ENCODE results near the gene PPP2R5C.

The PPP2R5C gene

DNA sequence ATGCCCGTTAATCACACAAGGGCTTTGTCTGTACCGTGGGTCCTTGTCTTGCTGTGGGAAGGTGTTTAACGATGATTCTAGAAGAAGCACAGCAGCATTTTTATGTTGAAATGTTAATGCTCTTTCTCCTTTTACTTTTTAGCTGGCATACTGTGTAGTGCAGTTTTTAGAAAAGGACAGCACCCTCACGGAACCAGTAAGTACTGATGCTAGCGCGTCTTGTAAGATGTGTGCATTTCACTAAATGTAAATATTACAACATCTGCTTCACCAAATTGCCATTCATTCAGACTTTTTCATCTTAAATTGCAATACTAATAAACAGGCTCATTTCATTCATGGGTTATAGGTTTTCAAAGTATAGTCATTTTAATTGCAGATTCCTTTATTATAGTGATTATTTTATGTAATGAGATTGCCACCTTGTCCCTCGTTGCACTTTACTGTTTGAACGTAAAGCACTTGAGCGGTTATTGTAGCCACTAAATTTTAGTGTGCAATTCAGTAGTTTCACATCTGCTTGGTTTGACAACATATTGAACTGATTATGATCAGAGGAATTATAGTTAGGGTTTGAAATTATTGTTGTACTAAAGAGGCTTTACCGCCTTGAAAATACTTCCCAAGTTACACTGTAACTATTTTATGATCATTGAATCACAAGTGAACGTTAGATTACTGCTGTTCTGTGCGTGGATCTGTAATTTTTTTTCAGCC is 133.0 kb downstream of the PPP2R5C start:
- no peak for DNase-seq

DNA sequence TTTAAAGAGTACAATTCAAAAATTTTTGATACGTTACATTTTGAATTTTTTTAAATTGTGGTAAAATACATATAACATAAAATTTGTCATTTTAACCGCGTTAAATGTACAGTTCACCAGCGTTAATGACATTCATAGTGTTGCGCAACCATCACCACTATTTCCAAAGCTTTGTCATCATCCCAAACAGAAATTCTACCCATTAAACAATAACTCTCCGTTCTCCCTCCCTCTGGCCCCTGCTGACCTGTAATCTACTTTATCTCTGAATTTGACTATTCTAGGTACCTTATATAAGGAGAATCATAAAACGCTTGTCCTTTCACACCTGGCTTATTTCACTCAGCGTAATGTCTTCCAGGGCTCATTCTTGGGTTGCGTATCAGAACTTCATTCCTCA is 133.7 kb downstream of the PPP2R5C start:
- DNase-seq, result no peak

DNA sequence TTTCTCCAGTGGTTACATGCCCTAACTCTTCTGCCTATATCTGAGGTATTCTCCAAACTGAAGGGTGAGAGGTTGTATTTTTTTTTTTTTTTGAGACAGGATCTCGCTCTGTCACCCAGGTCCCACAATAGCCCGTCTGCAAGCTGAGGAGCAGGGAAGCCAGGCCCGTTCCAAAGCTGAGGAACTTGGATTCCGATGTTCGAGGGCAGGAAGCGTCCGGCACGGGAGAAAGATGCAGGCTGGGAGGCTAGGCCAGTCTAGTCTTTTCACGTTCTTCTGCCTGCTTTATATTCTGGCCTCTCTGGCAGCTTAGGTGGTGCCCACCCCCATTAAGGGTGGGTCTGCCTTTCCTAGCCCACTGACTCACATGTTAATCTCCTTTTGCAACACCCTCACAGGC is 135.8 kb downstream of the PPP2R5C start:
- no peak for DNase-seq

DNA sequence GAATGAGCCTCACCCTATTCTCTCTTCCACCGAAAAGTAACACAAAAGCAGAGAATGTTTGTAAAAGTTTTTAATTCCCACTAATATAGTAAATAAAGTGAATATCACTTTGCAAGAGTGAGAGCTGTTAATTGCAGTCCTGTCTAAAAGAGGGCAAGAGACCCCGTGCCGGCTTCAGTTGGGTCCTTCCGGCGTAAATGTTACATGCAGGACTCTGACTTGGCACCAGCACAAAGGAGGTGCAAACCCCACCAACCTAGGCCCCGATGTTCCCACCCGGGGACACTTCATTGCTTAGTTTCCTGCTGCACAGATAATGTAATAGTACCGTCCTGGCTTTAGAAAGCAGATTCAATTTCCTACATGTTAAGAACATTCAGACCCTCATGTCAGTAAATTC is 136.9 kb downstream of the PPP2R5C start:
- DNase-seq, result no peak

DNA sequence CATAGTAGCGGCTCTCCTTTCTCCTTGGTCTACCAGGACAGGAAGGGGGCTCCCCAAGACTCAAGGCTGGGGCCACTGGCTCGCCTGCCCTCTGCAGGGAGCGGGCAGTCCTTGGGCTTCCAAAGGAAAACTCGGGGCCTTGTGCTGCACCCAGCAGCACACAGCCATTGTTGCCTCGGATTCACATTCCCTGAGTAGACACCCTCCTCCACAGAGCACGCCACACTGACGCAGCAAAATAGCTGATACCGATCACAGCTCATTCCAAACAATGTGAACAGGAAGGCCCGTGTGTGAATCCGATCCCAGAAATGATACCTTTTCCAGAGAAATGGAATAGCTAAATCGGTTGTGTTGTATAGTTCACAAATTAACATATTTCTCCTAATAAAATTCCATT is 137.8 kb downstream of the PPP2R5C start:
- no peak for DNase-seq

DNA sequence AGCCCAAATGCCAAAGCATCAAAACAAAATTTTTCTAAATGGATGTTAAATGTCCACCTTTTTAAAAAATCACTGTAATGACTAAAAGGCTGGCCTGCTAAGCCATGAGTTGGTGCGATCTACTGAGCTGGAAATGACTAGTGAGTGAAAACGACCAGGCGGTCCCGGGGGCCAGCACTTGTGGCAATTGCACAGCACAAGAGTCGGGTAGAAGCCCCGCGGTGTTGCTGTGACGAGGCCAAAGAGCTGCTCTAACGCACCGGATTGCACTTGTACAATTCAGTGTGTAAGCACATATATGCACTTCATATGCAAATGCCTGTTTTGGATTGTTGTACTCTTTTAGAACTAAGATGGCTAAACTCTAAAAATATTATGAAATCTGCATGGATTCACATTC is 138.7 kb downstream of the PPP2R5C start:
- DNase-seq, result no peak

DNA sequence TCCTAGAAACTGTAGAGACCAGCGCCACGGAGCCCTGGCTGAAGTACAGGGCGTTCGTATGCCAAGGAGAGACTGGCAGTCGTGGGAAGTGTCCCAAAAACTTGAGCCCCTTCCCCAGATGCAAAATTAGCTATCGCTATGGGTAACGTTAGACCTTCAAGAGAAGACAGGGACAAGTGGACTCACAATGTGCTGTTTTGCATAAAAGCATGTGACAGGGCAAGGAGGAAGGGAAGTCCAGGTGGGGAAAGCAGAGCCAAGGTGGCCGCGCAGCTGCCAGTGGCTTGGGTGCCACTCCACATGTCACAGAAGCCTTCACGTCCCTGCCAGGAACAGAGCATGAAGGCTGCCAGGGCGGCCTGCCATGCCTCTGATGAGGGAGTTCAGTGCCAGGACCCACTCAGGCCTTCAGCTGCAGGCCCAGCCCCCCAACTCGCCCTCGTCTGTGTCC is 141.6 kb downstream of the PPP2R5C start:
- DNase-seq, result no peak

DNA sequence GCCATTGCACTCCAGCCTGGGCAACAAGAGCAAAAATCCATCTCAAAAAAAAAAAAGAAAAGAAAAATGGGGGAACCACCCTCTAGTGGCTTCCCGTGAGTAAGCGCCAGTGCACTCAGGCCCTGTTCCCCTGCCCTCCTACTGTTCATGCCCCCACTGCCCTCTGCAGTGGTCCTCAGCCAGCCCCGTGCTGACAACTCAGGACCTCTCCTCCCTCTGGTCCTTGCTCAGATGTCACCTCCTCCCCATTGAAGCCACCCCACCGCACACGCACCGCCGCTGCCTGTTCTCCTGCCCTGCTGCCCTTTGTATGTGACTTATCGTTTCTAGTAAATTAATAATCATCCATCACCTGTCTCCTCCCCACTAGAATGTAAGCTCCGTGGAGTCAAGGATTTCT is 144.1 kb downstream of the PPP2R5C start:
- no peak for DNase-seq

DNA sequence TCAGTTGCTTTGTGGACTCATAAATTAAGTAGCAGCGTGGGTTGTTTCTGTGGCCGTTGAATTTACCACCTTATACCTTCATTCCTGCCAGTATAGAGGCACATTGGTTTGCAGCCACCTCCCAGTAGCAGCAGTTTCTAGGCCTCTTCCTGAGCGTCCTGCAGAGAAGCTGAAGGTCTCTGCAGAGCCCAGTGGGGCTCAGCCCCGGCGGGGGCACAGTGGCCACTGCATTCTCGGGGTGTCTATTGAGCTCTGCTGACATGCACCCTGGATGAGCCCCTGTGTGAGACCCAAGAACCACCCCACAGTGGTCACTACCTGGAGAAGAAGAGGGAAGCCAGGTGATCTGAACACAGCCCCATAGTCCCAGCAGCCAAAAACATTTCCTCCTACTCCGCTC is 145.1 kb downstream of the PPP2R5C start:
- DNase-seq, result no peak

DNA sequence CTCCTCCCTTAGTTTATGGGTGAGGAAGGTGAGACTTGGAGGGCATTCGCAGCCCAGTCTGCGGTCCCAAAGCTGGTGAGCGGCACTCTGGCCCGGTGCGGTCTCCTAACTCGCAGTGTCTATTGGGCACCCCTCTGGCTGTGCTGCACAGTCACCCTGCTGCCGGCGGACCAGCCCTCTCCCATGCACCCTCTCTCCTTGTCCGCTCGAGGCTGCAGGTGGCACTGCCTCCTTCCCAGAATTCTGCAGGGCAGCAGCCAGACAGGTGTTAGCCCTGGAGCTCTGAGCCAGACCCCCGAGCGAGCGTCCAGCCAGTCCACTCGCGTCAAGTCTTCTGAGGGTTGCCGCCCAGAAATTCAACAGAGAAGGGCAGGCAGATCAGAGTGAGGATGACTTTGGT is 146.1 kb downstream of the PPP2R5C start:
- DNase-seq, result no peak

DNA sequence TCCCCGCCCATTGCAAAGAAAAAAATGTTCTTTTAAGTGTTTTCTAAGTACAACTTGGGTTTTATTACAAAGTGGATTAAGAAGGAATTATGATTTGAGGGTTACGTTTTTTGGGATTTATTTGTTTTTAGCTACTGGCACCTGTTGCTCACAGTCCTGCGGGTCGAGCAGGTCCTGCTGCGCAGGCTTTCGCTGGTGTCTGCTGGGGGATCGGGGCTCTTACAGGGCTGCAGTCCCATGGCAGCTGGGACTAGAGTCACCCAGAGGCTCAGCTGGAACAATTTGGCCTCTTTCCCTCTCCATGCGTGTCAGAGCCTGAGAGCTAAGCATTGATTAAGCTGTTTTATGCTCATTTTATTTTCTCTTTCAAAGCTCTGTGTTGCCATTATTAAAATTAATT is 147.3 kb downstream of the PPP2R5C start:
- DNase-seq, result no peak

DNA sequence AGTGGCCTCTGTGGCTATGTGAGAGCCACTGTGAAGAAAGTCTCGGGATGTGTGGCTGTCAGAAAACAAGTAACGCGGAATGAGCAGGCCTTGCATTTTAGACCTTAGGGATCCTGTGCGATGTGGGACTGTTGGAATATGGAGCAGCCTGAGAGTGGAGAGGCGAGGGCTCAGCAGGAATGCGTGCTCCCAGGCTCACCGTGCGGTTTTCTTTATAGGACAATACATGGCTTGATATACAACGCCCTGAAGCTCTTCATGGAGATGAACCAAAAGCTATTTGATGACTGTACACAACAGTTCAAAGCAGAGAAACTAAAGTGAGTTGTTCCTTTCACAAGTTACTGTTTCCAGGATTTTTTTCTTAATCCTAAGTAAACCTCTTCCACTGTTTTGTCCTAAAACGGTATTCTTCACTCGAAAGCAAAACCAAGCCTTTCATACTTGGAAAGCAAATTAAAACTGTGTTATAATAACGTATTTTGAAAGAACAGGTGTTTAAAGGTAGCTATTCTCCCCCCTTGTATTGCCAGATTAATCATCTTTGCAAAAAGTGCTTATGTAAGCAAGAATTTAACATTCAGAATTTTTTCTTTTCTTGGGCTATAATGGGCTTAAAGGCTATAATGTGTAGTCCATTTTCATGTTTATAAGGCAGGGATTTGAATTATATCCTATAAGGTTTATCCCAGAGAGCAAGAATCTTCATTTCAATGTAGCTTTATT is 148.0 kb downstream of the PPP2R5C start:
- DNase-seq, result no peak

DNA sequence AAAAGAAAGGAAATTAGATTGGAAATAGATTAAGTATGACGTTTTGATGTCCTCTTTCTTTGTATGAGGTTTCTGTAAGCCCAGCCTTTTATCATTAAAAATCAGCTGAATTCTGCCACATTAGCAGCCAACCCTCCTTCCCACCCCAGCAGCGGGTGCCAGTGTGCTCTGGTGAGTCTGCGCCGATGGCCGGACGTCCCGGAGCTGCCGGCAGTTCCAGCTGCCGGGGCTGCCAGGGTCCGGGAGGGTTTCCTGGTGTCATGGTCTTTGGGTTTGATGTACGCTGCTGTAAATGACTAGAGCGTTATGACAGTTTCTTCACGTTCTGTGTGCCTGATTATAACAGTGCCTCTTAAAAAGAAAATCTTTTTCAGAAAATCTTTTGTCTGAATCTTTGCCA is 151.3 kb downstream of the PPP2R5C start:
- no peak for DNase-seq

DNA sequence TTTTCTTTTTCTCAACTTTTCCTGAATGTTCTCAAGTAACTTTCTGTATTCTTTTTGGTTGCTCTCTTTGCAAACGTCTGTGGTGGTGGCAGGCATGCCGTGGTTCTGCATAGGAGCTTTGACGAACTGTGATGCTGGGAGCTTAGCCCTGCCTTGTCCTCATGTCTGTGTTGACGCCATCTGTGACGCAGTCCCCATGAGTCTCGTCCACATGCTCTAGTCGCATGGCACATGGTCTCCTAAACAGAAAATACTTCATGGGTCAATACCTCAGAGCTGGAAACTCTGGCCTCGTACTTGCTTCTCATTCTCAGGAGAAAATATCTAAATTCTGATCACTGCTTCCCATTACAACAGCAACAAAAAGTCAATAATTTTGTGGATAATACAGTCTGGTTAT is 152.6 kb downstream of the PPP2R5C start:
- DNase-seq, result no peak

DNA sequence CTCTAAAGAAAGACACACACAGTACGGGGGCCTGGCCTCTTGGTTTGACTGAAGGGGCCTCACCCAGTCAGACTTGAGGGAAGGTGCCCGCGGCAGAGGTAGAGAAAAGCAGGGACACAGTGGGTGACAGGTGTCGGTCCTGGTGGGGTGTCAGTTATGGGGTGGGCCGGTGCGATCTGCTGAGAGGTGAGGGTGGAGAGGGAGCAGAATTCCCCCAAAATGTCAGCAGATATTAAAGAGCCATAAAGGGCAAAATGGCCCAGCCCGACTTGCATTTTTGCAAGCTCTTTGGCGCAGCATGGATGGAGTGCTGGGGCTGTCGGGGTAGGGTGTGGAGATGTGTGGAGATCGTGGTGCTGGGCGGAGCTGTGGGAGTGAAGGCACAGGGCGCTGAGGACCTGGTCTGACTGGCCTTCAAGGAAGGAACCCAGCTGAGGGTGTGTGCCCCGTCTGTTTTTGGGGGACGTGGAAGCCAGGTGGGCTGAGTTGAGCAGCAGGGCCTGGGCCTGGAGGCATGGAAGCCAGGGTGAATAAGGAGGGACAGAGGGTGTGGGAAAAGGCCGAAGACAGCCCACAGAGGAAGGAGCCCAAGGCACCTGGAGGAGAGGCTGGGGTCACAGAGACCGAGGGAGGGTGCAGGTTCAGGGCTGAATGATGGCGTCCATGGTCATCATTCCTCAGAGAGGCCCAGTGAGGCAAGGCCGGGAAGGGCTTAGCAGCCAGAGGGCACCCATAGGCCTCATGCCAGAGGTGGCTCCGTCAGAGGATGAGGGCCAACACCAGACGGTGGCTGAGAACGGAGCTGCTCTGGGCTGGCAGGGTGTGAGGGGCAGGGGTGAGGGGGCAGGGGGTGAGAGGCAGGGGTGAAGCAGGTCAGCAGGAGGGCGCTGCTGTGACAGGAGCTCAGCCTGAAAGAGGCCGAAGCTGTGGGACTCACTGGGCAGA is 154.6 kb downstream of the PPP2R5C start:
- DNase-seq, result no peak

DNA sequence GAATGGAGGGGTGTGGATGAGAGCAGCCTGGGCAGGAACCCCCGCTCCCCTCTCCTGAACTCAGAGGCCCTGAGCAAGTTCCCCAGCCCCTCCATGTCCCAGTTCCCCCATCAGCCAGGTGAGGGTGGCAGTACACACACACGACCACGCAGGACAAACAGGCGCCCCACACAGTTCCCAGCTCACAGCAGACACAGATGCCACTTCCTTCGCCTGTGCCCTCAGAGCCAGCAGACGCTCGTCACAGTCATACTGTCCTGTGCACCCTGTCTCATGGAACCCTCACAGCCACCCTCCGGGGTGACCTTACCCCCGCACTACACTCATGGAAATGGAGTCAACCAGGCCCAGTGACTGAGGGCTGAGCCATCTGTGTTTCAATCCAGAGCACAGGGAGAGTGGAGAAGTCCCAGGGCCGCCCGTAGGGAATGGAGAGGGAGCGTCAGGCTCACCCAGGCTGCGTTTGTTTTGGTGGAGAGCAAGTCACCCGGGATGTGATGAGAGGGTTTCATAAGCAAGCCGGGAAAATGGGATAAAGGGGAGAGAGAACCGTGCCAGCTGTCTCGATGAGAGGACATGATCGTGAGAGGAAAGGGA is 155.4 kb downstream of the PPP2R5C start:
- no peak for DNase-seq

DNA sequence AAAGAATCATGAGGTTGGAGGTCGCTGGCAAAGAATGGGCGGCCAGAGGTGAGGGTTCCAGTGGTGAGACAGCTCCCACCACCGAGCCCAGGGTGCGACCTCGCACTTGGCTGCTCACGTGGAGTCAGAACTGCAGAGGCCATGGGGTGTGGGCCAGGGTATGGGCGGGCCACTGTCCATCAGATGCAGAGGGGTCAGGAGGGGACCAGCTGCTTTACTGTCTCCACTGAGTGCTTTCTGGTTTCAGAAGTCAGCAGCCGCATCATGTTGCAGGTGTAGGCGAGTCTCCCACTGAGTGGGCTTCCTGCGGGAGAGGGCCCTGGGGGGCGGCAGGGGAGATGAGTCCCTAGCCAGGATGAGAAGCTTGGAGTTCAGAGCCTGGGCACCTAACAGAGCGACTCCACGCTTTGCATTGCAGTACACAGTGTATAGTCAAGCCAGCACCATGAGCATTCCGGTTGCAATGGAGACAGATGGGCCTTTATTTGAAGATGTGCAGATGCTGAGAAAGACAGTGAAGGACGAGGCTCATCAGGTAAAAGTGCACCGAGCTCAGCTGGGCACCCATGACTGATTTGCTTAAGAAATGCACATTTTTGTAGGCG is 156.0 kb downstream of the PPP2R5C start:
- no peak for DNase-seq

DNA sequence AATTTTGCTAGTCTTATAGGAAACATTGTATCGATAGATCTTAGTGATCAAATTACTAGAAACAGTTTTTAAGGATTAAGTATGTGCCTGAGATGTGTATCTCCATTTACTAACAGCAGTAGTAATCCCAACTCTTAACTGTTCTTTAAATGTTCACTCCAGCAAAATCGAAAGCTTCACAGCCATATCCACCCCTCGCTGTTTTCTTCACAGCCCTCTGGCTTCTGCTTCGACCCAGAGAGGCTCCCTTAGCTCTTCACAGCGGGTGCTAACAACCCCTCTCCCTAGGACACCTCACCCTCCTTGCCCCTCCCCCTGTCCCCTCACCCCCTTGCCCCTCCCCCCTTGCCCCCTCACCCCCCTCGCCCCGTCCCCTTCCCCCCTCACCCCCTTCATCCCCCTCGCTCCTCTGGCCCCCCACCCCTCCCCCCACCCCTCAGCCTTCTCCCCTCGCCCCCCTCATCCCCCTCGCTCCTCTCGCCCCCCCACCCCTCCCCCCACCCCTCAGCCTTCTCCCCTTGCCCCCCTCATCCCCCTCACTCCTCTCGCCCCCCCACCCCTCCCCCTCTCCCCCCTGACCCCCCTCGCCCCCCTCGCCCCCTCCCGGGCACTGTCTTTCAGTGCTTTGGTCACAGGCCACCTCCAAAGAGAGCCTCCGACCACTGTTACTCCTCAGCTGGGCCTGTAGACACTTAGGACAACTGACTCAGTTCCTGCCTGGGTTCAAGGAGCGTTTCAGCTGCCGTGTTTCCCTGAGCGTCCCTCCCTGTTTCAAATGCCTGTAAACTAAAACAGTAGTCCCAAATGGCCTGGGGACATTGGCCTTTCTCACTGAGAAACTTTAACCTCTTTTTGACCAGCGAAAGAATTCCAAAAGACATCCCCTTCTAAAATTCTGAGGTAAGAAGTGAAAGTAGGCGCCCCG is 156.8 kb downstream of the PPP2R5C start:
- DNase-seq, result no peak

DNA sequence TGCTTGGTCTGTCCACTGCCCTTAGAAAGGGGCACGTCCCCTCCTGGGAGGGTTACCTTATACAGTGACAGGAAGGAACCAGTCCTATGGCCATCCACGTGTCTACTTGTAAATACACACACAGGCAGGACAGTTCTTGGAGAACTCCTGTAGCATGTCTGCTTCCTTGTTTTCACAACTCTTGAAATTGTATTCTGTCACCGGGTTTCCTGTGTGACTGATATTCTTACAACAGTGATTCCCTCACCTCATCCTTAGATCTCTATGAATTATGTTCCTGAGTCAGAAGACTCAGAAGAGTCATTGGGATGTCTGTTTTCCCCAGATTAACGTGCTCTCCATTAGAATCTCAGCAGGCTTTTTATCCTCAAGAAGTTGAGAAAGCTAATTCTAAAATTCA is 158.8 kb downstream of the PPP2R5C start:
- no peak for DNase-seq

DNA sequence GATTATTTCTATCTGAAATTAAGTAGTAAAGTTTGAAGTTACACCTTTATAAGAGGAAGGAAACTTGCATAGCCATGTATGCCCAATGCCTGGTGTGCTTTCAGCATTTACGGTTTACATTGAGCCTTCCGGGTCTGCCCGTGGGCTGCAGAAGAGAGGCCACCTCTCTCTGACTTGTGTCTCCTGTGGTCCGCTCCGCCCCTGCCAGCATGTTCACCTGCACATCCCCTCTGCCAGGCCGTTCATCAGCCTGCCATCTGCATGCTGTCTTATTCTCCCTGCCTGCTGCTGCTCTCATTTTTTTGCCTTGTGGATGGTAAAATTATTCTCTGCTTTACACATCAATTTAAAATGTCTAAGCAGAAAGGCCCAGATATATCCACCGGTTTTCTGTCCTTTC is 161.4 kb downstream of the PPP2R5C start:
- no peak for DNase-seq

DNA sequence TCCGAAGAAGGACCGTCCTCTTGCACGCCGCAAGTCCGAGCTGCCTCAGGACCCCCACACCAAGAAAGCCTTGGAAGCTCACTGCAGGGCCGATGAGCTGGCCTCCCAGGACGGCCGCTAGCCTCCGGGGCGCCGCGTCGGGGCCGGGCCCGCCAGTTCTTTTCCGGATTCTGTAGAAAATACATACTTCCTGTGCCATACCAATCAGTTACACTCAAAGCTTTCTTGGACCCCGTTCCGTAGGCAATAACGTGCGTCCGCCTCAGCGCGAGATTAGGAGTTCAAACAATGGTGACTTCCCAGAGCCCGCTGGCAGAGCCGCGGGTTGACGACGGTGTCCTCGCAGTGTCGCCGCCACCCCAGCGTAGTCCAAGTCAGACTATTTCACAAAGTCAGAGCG is 163.6 kb downstream of the PPP2R5C start:
- DNase-seq, result no peak

DNA sequence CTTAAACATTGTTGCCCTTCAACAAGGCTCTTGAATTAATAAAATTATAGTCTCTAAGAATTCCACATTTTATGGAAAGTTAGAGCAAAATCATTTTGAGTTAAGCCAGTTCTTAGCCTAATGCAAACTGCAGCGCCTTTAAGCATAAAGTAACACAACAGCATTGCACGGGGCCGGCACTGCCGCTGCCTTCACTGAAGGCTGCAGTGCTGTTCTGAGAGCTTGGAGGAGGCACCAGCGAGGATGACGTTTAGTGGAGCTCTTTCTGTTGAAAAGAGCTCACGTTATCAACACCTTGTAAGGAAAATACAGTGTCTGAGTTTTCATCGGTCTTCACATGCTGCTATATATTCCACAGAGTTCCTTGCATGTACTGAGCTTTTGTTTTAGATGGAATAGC is 164.6 kb downstream of the PPP2R5C start:
- no peak for DNase-seq

Measured in stimulated activated CD4-positive, alpha-beta T cell treated with anti-CD3 and anti-CD28 coated beads, Interleukin-1b, Interleukin-23, amount 100 ng/mL, for 48 hours (primary cell).